ENCODE results near the gene SLC4A2.
"Not testable (repeated sequence)": the region's sequence is repeated elsewhere in the genome, so short reads cannot be mapped to it uniquely, and the experiment has no call there.

Gene SLC4A2

GRCh38 chr7:151024435-151025056 lies 34.8 kb upstream of the SLC4A2 start, which contains the start of gene ATG9B:
TSS of gene ATG9B (minus strand) at chr7:151024494. CDS start at chr7:151024423, 71 bp downstream.
- no peak for DNase-seq

GRCh38 chr7:151025924-151026671 lies 33.3 kb upstream of the SLC4A2 start:
- DNase-seq, result no peak

GRCh38 chr7:151026771-151027727 lies 32.3 kb upstream of the SLC4A2 start:
- not testable (repeated sequence) for DNase-seq

GRCh38 chr7:151027728-151028130 lies 31.7 kb upstream of the SLC4A2 start:
- not testable (repeated sequence) for DNase-seq

- peak; percentile 98 for DNase-seq
These were observed 31.1 kb upstream of the SLC4A2 start, which contains the start of gene ABCB8 for GRCh38 chr7:151028131-151028947. TSS of gene ABCB8 (plus strand) at chr7:151028450. CDS start at chr7:151028516, 66 bp downstream.

- no peak for DNase-seq
These were observed 30.4 kb upstream of the SLC4A2 start for GRCh38 chr7:151028948-151029501.

GRCh38 chr7:151031011-151031410 lies 28.4 kb upstream of the SLC4A2 start:
- DNase-seq, result no peak

GRCh38 chr7:151032936-151033863 lies 26.2 kb upstream of the SLC4A2 start:
- DNase-seq, result no peak

- DNase-seq, result no peak
These were observed 25.5 kb upstream of the SLC4A2 start for GRCh38 chr7:151033864-151034249.

- no peak for DNase-seq
These were observed 24.9 kb upstream of the SLC4A2 start for GRCh38 chr7:151034312-151035025.

- DNase-seq, result no peak
These were observed 24.2 kb upstream of the SLC4A2 start for GRCh38 chr7:151035026-151035717.

- DNase-seq, result no peak
These were observed 23.5 kb upstream of the SLC4A2 start for GRCh38 chr7:151035902-151036301.

- DNase-seq, result no peak
These were observed 20.2 kb upstream of the SLC4A2 start for GRCh38 chr7:151038951-151039849.

- no peak for DNase-seq
These were observed 19.4 kb upstream of the SLC4A2 start for GRCh38 chr7:151039850-151040548.

GRCh38 chr7:151040616-151041375 lies 18.6 kb upstream of the SLC4A2 start:
- no peak for DNase-seq

GRCh38 chr7:151043449-151043848 lies 15.9 kb upstream of the SLC4A2 start:
- not testable (repeated sequence) for DNase-seq

GRCh38 chr7:151043959-151044358 lies 15.4 kb upstream of the SLC4A2 start:
- no peak for DNase-seq

Measured in NCI-H526 treated with DMSO at 0.1 percent for 48 hours (cell line).